CD4-positive, alpha-beta T cell treated with Interleukin-17A for 1 hour (primary cell): Measurements from ENCODE around the gene GPR153.

ENCODE experiments used
- DNase-seq: peaks from one replicate; pipeline ENCODE4 v3.0.0-alpha.2; 2020

GPR153 gene

GRCh38 chr1:6268415-6268814 lies 7.5 kb upstream of the GPR153 start:
- DNase-seq, result no peak

- no peak for DNase-seq
These were observed 6.9 kb upstream of the GPR153 start for GRCh38 chr1:6267686-6268322.

- no peak for DNase-seq
These were observed 5.7 kb upstream of the GPR153 start for GRCh38 chr1:6266641-6267040.

- no peak for DNase-seq
These were observed 4.3 kb upstream of the GPR153 start for GRCh38 chr1:6265151-6265550.

- no peak for DNase-seq
These were observed 2.8 kb upstream of the GPR153 start for GRCh38 chr1:6263716-6264115.

GRCh38 chr1:6262555-6263420 lies 1.9 kb upstream of the GPR153 start:
- no peak for DNase-seq

GRCh38 chr1:6261615-6261995 lies 707 bp upstream of the GPR153 start:
- no peak for DNase-seq

GRCh38 chr1:6260433-6260934 lies 414 bp downstream of the GPR153 start:
- DNase-seq, result no peak

- peak; percentile 82 for DNase-seq
These were observed 1.2 kb downstream of the GPR153 start for GRCh38 chr1:6259491-6260362.

GRCh38 chr1:6258675-6259074 lies 2.2 kb downstream of the GPR153 start:
- DNase-seq, result no peak

- DNase-seq, result no peak
These were observed 3.3 kb downstream of the GPR153 start for GRCh38 chr1:6257541-6258069.

GRCh38 chr1:6256645-6257044 lies 4.3 kb downstream of the GPR153 start:
- no peak for DNase-seq

- DNase-seq, result no peak
These were observed 6.2 kb downstream of the GPR153 start for GRCh38 chr1:6254691-6255090.

GRCh38 chr1:6253380-6253779 lies 7.5 kb downstream of the GPR153 start:
- DNase-seq, result no peak

GRCh38 chr1:6252374-6252710 lies 8.6 kb downstream of the GPR153 start:
- no peak for DNase-seq

- DNase-seq, result no peak
These were observed 9.1 kb downstream of the GPR153 start for GRCh38 chr1:6251681-6252373.

GRCh38 chr1:6251233-6251632 lies 9.7 kb downstream of the GPR153 start:
- no peak for DNase-seq

GRCh38 chr1:6249739-6250689 lies 10.9 kb downstream of the GPR153 start:
- DNase-seq, result no peak

GRCh38 chr1:6248932-6249738 lies 11.8 kb downstream of the GPR153 start:
- DNase-seq, result no peak

GRCh38 chr1:6248161-6248776 lies 12.6 kb downstream of the GPR153 start:
- no peak for DNase-seq
